SK-N-MC (cell line): ENCODE data around the gene CTCFL.
"Not testable (repeated sequence)": the region's sequence is repeated elsewhere in the genome, so short reads cannot be mapped to it uniquely, and the experiment has no call there.

Source experiments
- DNase-seq: peaks from one replicate; pipeline ENCODE4 v3.0.0-alpha.2; 2011; ENCODE audit warnings: low read depth, low spot score
- H3K27ac ChIP-seq: fragments of 200-600 bp; sonication (generic); 2 replicates; pipeline ENCODE4 v1.5.1; 2016; ENCODE audit warnings: mixed run types
- H3K36me3 ChIP-seq: fragments of 200-600 bp; sonication (generic); 2 replicates; pipeline ENCODE4 v1.6.1; 2017; ENCODE audit warnings: antibody characterized with exemption, low read length, mixed read lengths; ENCODE audit not compliant: insufficient read depth
- H3K4me3 ChIP-seq: fragments of 200-600 bp; sonication (generic); 2 replicates; pipeline ENCODE4 v1.5.1; 2016
- H3K9ac ChIP-seq: fragments of 200-600 bp; sonication (generic); 2 replicates; pipeline ENCODE4 v1.8.0; 2017; ENCODE audit warnings: mixed run types, mixed read lengths; ENCODE audit not compliant: insufficient read length
- H3K9me3 ChIP-seq: fragments of 200-600 bp; sonication (generic); 2 replicates; pipeline ENCODE4 v1.6.1; 2017; ENCODE audit warnings: low read depth, mild to moderate bottlenecking, antibody characterized with exemption, low read length, moderate library complexity, mixed read lengths
- EZH2 ChIP-seq: fragments of 200-600 bp; sonication (generic); IDR thresholded peaks from one replicate; pipeline ENCODE4 v1.6.1; 2017; ENCODE audit warnings: antibody characterized with exemption
- FOXP2 ChIP-seq: optimal IDR thresholded peaks from 2 replicates; pipeline ENCODE3; 2011; ENCODE audit warnings: mild to moderate bottlenecking, moderate library complexity; ENCODE audit not compliant: insufficient read depth; ENCODE audit errors: extremely low read length, control extremely low read depth
- POLR2AphosphoS5 ChIP-seq: IDR thresholded peaks from 2 replicates; pipeline ENCODE4 v1.6.1; 2012; ENCODE audit warnings: mild to moderate bottlenecking, low read depth, low read length, borderline replicate concordance

CTCFL gene

GRCh38 chr20:57512432-57512831 lies 12.5 kb downstream of the CTCFL start:
- H3K4me3 ChIP-seq, result no peak overlapping the region
- H3K36me3 ChIP-seq, result no peaks in the 10 kb centered on the region
- H3K9ac ChIP-seq, result no peak overlapping the region
- no peak overlapping the region for H3K27ac ChIP-seq
- no peak for DNase-seq
- no peaks in the 10 kb centered on the region for H3K9me3 ChIP-seq
- TF ChIP-seq EZH2 (no peak), POLR2AphosphoS5 (no peak), FOXP2 (no peak)

GRCh38 chr20:57511709-57512108 lies 13.2 kb downstream of the CTCFL start:
- not testable (repeated sequence) for H3K27ac ChIP-seq, H3K9ac ChIP-seq, H3K9me3 ChIP-seq, H3K4me3 ChIP-seq, DNase-seq, H3K36me3 ChIP-seq

GRCh38 chr20:57509665-57510237 lies 15.2 kb downstream of the CTCFL start:
- Histone ChIP-seq H3K36me3 (no peaks in the 10 kb centered on the region), H3K9me3 (no peaks in the 10 kb centered on the region), H3K4me3 (no peak overlapping the region), H3K9ac (no peak overlapping the region), H3K27ac (no peak overlapping the region)
- no peak for DNase-seq
- TF ChIP-seq POLR2AphosphoS5 (no peak), FOXP2 (no peak), EZH2 (no peak)

- TF ChIP-seq POLR2AphosphoS5 (no peak), EZH2 (no peak), FOXP2 (no peak)
- Histone ChIP-seq H3K9me3 (no peaks in the 10 kb centered on the region), H3K9ac (no peak overlapping the region), H3K27ac (no peak overlapping the region), H3K4me3 (no peak overlapping the region), H3K36me3 (no peaks in the 10 kb centered on the region)
- DNase-seq, result no peak
Measured at GRCh38 chr20:57508831-57509230, 16.1 kb downstream of the CTCFL start.

- H3K4me3 ChIP-seq, result no peak overlapping the region
- no peak for DNase-seq
- no peak overlapping the region for H3K27ac ChIP-seq
- no peak overlapping the region for H3K9ac ChIP-seq
- no peaks in the 10 kb centered on the region for H3K36me3 ChIP-seq
- TF ChIP-seq EZH2, result no peak
- no peak for TF ChIP-seq POLR2AphosphoS5
- no peak for TF ChIP-seq FOXP2
- no peaks in the 10 kb centered on the region for H3K9me3 ChIP-seq
Measured at GRCh38 chr20:57508381-57508780, 16.6 kb downstream of the CTCFL start.

- no peak overlapping the region for H3K27ac ChIP-seq
- no peaks in the 10 kb centered on the region for H3K9me3 ChIP-seq
- H3K36me3 ChIP-seq, result no peaks in the 10 kb centered on the region
- H3K9ac ChIP-seq, result no peak overlapping the region
- TF ChIP-seq POLR2AphosphoS5 (no peak), FOXP2 (no peak)
- no peak overlapping the region for H3K4me3 ChIP-seq
- no peak for DNase-seq
Measured at GRCh38 chr20:57507477-57507876, 17.5 kb downstream of the CTCFL start.

- H3K9ac ChIP-seq, result no peak overlapping the region
- no peak for DNase-seq
- H3K9me3 ChIP-seq, result no peaks in the 10 kb centered on the region
- H3K4me3 ChIP-seq, result no peak overlapping the region
- H3K36me3 ChIP-seq, result no peaks in the 10 kb centered on the region
- TF ChIP-seq FOXP2 (no peak), EZH2 (no peak)
- H3K27ac ChIP-seq, result no peak overlapping the region
Measured at GRCh38 chr20:57505979-57506378, 19.0 kb downstream of the CTCFL start.

- H3K9me3 ChIP-seq, result no peaks in the 10 kb centered on the region
- no peak for DNase-seq
- H3K9ac ChIP-seq, result no peak overlapping the region
- H3K36me3 ChIP-seq, result no peaks in the 10 kb centered on the region
- no peak overlapping the region for H3K27ac ChIP-seq
- H3K4me3 ChIP-seq, result no peak overlapping the region
- TF ChIP-seq EZH2 (no peak), POLR2AphosphoS5 (no peak), FOXP2 (no peak)
Measured at GRCh38 chr20:57504411-57504810, 20.5 kb downstream of the CTCFL start.

- TF ChIP-seq EZH2 (no peak), POLR2AphosphoS5 (no peak), FOXP2 (no peak)
- Histone ChIP-seq H3K36me3 (no peaks in the 10 kb centered on the region), H3K27ac (no peak overlapping the region), H3K4me3 (no peak overlapping the region), H3K9me3 (no peaks in the 10 kb centered on the region), H3K9ac (no peak overlapping the region)
- no peak for DNase-seq
Measured at GRCh38 chr20:57503035-57503658, 21.8 kb downstream of the CTCFL start.
